Lower leg skin (tissue), 3 donors: ENCODE measurements around the gene ANKRD31.

Experiments
- POLR2A ChIP-seq, 2 donors: fragments of 450-650 bp; IDR thresholded peaks; one replicate each; pipeline ENCODE4 v1.6.1; 2016 to 2017; ENCODE audit warnings: antibody characterized with exemption in 2 of 2, mild to moderate bottlenecking in 1 of 2, moderate library complexity in 1 of 2
- TF ChIP-seq, protein P1 (sequence below), 3 donors: fragments of 450-650 bp; IDR thresholded peaks; one replicate each; pipeline ENCODE4 v1.5.1; 2016; ENCODE audit warnings: antibody characterized with exemption in 3 of 3, mild to moderate bottlenecking in 3 of 3, moderate library complexity in 2 of 3

DNA sequence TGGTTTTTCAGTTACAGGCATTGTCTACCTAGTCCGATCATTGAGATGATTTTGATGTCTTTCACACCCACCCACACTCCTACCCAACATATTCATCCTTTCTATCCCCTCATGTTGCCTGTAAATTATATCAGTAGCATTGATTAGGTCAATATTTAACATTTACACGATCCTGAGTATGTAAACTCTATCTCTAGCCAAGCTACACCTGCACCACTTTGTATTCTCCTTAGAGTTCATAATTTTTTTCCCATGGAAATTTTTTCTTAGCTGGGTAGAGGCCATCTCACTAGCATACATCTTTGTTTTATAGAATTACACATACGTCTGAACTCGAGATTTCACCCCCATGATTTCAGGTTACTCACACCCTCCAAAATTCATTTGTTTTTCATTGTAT is 214.9 kb downstream of the ANKRD31 start:
- TF ChIP-seq, protein P1, sequence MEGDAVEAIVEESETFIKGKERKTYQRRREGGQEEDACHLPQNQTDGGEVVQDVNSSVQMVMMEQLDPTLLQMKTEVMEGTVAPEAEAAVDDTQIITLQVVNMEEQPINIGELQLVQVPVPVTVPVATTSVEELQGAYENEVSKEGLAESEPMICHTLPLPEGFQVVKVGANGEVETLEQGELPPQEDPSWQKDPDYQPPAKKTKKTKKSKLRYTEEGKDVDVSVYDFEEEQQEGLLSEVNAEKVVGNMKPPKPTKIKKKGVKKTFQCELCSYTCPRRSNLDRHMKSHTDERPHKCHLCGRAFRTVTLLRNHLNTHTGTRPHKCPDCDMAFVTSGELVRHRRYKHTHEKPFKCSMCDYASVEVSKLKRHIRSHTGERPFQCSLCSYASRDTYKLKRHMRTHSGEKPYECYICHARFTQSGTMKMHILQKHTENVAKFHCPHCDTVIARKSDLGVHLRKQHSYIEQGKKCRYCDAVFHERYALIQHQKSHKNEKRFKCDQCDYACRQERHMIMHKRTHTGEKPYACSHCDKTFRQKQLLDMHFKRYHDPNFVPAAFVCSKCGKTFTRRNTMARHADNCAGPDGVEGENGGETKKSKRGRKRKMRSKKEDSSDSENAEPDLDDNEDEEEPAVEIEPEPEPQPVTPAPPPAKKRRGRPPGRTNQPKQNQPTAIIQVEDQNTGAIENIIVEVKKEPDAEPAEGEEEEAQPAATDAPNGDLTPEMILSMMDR (IDR thresholded peaks at IDR 0.05): no peak
- no peak for TF ChIP-seq POLR2A (IDR thresholded peaks at IDR 0.05)
